GM12878 (cell line): ENCODE results near the gene KIRREL3. TPM values are rescaled to one million over a fixed set of nuclear protein-coding genes. Genes with fewer than 3 reads are reported as not detected.

Experiments
- ATAC-seq: fragments of 200-7000 bp; cut with Tn5 transposase; 3 replicates; pipeline ENCODE4 v1.9.1; 2020; ENCODE audit warnings: mild to moderate bottlenecking, moderate library complexity
- BruUV-seq: library from RNA; stranded (reverse); fragments of 400-500 nt; replicated peaks from 2 replicates; lab custom pipeline; 2021; lab: Mats Ljungman, UMichigan
- CTCF ChIA-PET: fragments of 300-600 bp; sonication (Branson Sonifier 250); formaldehyde crosslinking; extraction: SDS; loops from one replicate; lab custom pipeline; 2021; ENCODE audit warnings: inconsistent platforms; lab: Yijun Ruan, JAX
- POLR2A ChIA-PET: fragments of 350-600 bp; formaldehyde crosslinking; extraction: SDS; loops from one replicate; lab custom pipeline; 2021; ENCODE audit warnings: inconsistent platforms; lab: Charles Lee
- RAD21 ChIA-PET: fragments of 300-600 bp; sonication (Branson Sonifier 250); formaldehyde crosslinking; loops from one replicate; lab custom pipeline; 2023; ENCODE audit warnings: antibody characterized with exemption; ENCODE audit not compliant: unreplicated experiment; lab: Charles Lee
- SMC1A ChIA-PET: fragments of 300-600 bp; sonication (Branson Sonifier 250); formaldehyde crosslinking; loops from one replicate; lab custom pipeline; 2023; ENCODE audit not compliant: unreplicated experiment, uncharacterized antibody; lab: Charles Lee
- DNase-seq: peaks from one replicate; pipeline ENCODE4 v3.0.0-alpha.2; 2011; ENCODE audit warnings: low read depth, low spot score
- FAIRE-seq: peaks from 3 replicates; lab custom pipeline; 2011; peaks lifted over from hg19 to GRCh38; lab: Jason Lieb, UNC
- H2AFZ ChIP-seq: 2 replicates; pipeline ENCODE4 v1.6.0; 2011; ENCODE audit warnings: low read depth, low read length, control low read depth; ENCODE audit not compliant: control insufficient read depth
- H3K27ac ChIP-seq: 2 replicates; pipeline ENCODE4 v1.5.1; 2011; ENCODE audit warnings: control low read depth; ENCODE audit not compliant: control insufficient read depth, insufficient read depth
- H3K27me3 ChIP-seq, 2 experiments: replicated peaks in 1 of 2; 2 replicates each; pipeline versions ENCODE4 v1.6.0 to v1.6.1; 2011; ENCODE audit warnings: low read length in 1 of 2; ENCODE audit not compliant: control insufficient read depth in 2 of 2, insufficient read depth in 2 of 2
- H3K36me3 ChIP-seq, 2 experiments: 2 replicates each; pipeline ENCODE4 v1.5.1; 2011; ENCODE audit warnings: low read length in 1 of 2; ENCODE audit not compliant: control insufficient read depth in 2 of 2, insufficient read depth in 2 of 2
- H3K4me1 ChIP-seq: 2 replicates; pipeline ENCODE4 v1.6.1; 2011; ENCODE audit warnings: mild to moderate bottlenecking, low read length, moderate library complexity, mixed read lengths; ENCODE audit not compliant: control insufficient read depth, insufficient read depth
- H3K4me2 ChIP-seq: 2 replicates; pipeline ENCODE4 v1.6.0; 2011; ENCODE audit warnings: control low read depth; ENCODE audit not compliant: control insufficient read depth, insufficient read depth
- H3K4me3 ChIP-seq: fragments of 200-600 bp; sonication (generic); 2 replicates; pipeline ENCODE4 v1.5.1; 2016
- H3K79me2 ChIP-seq: 2 replicates; pipeline ENCODE4 v1.6.0; 2011; ENCODE audit warnings: low read length; ENCODE audit not compliant: control insufficient read depth, insufficient read depth
- H3K9ac ChIP-seq: 2 replicates; pipeline ENCODE4 v1.8.0; 2011; ENCODE audit warnings: low read length, control low read depth, mixed read lengths; ENCODE audit not compliant: control insufficient read depth, insufficient read depth
- H3K9me3 ChIP-seq: replicated peaks from 3 replicates; pipeline ENCODE4 v1.5.1; 2011; ENCODE audit warnings: mild to moderate bottlenecking, low read length; ENCODE audit not compliant: control insufficient read depth, insufficient read depth
- H4K20me1 ChIP-seq: 2 replicates; pipeline ENCODE4 v1.6.0; 2011; ENCODE audit not compliant: control insufficient read depth, insufficient read depth
- ASH2L ChIP-seq: fragments of 300-600, 200-600 bp; sonication (generic); IDR thresholded peaks from 2 replicates; pipeline ENCODE4 v1.6.1; 2017; ENCODE audit warnings: low read depth, mild to moderate bottlenecking, borderline replicate concordance
- BCL11A ChIP-seq: IDR thresholded peaks from 2 replicates; pipeline ENCODE4 v1.6.1; 2011; ENCODE audit warnings: low read depth, low read length
- CBFB ChIP-seq: IDR thresholded peaks from 2 replicates; pipeline ENCODE4 v1.6.1; 2016; ENCODE audit warnings: antibody characterized with exemption, low read depth
- CBX5 ChIP-seq: sonication (generic); IDR thresholded peaks from 2 replicates; pipeline ENCODE4 v1.6.1; 2016; ENCODE audit warnings: low read depth, moderate library complexity, mild to moderate bottlenecking, inconsistent platforms
- CHD1 ChIP-seq: IDR thresholded peaks from 2 replicates; pipeline ENCODE4 v1.6.1; 2012; ENCODE audit warnings: low read depth, low read length, improper control_type of control experiment
- CHD2 ChIP-seq: IDR thresholded peaks from 2 replicates; pipeline ENCODE4 v1.6.1; 2011; ENCODE audit warnings: low read depth, low read length, improper control_type of control experiment, borderline replicate concordance
- FOXM1 ChIP-seq: IDR thresholded peaks from 2 replicates; pipeline ENCODE4 v1.6.1; 2012; ENCODE audit warnings: low read depth, mild to moderate bottlenecking, inconsistent platforms, low read length, moderate library complexity
- HDAC2 ChIP-seq: fragments of 200-600 bp; sonication (generic); IDR thresholded peaks from 2 replicates; pipeline ENCODE4 v1.6.1; 2017
- JUNB ChIP-seq: IDR thresholded peaks from 2 replicates; pipeline ENCODE4 v1.6.1; 2016; ENCODE audit warnings: antibody characterized with exemption, mild to moderate bottlenecking
- MEF2B ChIP-seq: fragments of 450-650 bp; IDR thresholded peaks from 2 replicates; pipeline ENCODE4 v1.6.1; 2018; ENCODE audit warnings: mild to moderate bottlenecking, moderate library complexity; ENCODE audit not compliant: partially characterized antibody, poor library complexity, severe bottlenecking
- NRF1 ChIP-seq: conservative IDR thresholded peaks from 2 replicates; pipeline ENCODE4 v1.6.1; 2011; ENCODE audit warnings: mild to moderate bottlenecking, low read depth, low read length, improper control_type of control experiment
- RAD51 ChIP-seq: fragments of 450-650 bp; IDR thresholded peaks from 2 replicates; pipeline ENCODE4 v1.6.1; 2016; ENCODE audit warnings: moderate library complexity, mild to moderate bottlenecking, inconsistent platforms
- REST ChIP-seq: IDR thresholded peaks from 2 replicates; pipeline ENCODE4 v1.6.1; 2012; ENCODE audit warnings: mild to moderate bottlenecking, low read depth, low read length
- RUNX3 ChIP-seq: IDR thresholded peaks from 2 replicates; pipeline ENCODE4 v1.6.1; 2012; ENCODE audit warnings: low read length, inconsistent platforms
- SRF ChIP-seq, 2 experiments: IDR thresholded peaks; 2 replicates each; pipeline ENCODE4 v1.6.1; 2011; ENCODE audit warnings: low read depth in 2 of 2, low read length in 2 of 2, mild to moderate bottlenecking in 1 of 2, moderate library complexity in 1 of 2
- YY1 ChIP-seq: IDR thresholded peaks from 2 replicates; pipeline ENCODE4 v1.6.1; 2011; ENCODE audit warnings: low read depth, mild to moderate bottlenecking, low read length
- ZBED1 ChIP-seq: IDR thresholded peaks from 2 replicates; pipeline ENCODE4 v1.6.1; 2016; ENCODE audit warnings: borderline replicate concordance
- ZNF24 ChIP-seq: fragments of 450-650 bp; IDR thresholded peaks from 2 replicates; pipeline ENCODE4 v1.6.1; 2017; ENCODE audit warnings: antibody characterized with exemption, mild to moderate bottlenecking
- ZNF384 ChIP-seq: IDR thresholded peaks from 2 replicates; pipeline ENCODE4 v1.6.1; 2012; ENCODE audit warnings: low read depth, mild to moderate bottlenecking, low read length, improper control_type of control experiment, borderline replicate concordance
- in situ Hi-C: fragments of 300-500 bp; cut with MboI; formaldehyde crosslinking; loops from 9 replicates; pipeline ENCODE4 v1.14.3; 2018; ENCODE audit warnings: mixed read lengths
- intact Hi-C: fragments of 100-400 bp; cut with micrococcal nuclease; formaldehyde crosslinking; loops from one replicate; pipeline ENCODE4 v1.14.2; 2022; ENCODE audit not compliant: unreplicated experiment
- polyA plus RNA-seq, 11 experiments: library from polyadenylated mRNA; depleted of rRNA in 4 of 11; unstranded in 6 of 11; stranded (reverse) in 5 of 11; fragments of >200 nt; fragmentation: Nextera tagmentation in 4 of 11; fragmentation: Illumina TruSeq in 1 of 11; extraction: Ambion mirVana in 4 of 11; extraction: Trizol in 1 of 11; gene quantifications; 1 replicate in 1 of 11; 2 replicates in 10 of 11; pipeline versions ENCODE4 v1.2.1 to v1.2.3, GENCODE V29; 2011 to 2016; ENCODE audit warnings: inconsistent platforms in 2 of 11, missing spikeins in 2 of 11, low read depth in 1 of 11
- total RNA-seq, 4 experiments: library from RNA; depleted of rRNA in 3 of 4; stranded (reverse); fragments of >200 nt in 3 of 4; fragmentation: Illumina TruSeq in 1 of 4; extraction: Trizol in 1 of 4; gene quantifications; 2 replicates each; pipeline versions ENCODE4 v1.2.1 to v1.2.3, GENCODE V29; 2013 to 2021
- TF ChIP-seq, protein P1 (sequence below): fragments of 150-350 bp; IDR thresholded peaks from 2 replicates; pipeline ENCODE4 v1.6.1; 2016; ENCODE audit warnings: low read depth, low read length

The KIRREL3 gene
- total and polyA plus RNA-seq, 10 of the 15 experiments (the other 5 are each of a cell fraction or from before 2014, with no cell fraction given), result under 0.01 TPM; not detected in 9

DNA sequence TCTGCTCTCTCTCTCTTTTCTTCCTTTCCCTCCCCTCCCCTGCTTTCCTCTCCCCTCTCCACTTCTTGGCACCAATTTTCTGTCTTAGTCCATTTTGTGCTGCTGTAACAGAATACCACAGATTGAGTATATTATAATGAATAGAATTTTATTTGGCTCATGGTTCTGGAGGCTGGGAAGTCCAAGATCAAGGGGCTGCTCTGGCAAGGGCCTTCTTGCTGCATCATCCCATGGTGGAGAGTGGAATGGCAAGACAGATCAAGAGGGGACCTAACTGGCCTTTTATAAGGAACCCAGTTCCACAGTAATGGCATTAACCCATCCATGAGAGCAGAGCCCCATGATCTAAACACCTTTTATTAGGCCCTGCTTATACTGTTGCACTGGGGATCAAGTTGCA lies 600.6 kb downstream of the KIRREL3 start:
- H3K36me3 ChIP-seq, result no peaks in the 10 kb centered on the region
- CTCF ChIA-PET, result no interaction called here
- no peak overlapping the region for H2AFZ ChIP-seq
- no peak for TF ChIP-seq CHD1
- no peak for TF ChIP-seq ZBED1
- no peak for TF ChIP-seq CHD2
- no peak for TF ChIP-seq MEF2B
- TF ChIP-seq JUNB, result no peak
- no peak for TF ChIP-seq BCL11A
- TF ChIP-seq ZNF24, result no peak
- TF ChIP-seq YY1, result no peak
- no peak for TF ChIP-seq NRF1
- TF ChIP-seq FOXM1, result no peak
- TF ChIP-seq CBX5, result no peak
- TF ChIP-seq, protein P1, sequence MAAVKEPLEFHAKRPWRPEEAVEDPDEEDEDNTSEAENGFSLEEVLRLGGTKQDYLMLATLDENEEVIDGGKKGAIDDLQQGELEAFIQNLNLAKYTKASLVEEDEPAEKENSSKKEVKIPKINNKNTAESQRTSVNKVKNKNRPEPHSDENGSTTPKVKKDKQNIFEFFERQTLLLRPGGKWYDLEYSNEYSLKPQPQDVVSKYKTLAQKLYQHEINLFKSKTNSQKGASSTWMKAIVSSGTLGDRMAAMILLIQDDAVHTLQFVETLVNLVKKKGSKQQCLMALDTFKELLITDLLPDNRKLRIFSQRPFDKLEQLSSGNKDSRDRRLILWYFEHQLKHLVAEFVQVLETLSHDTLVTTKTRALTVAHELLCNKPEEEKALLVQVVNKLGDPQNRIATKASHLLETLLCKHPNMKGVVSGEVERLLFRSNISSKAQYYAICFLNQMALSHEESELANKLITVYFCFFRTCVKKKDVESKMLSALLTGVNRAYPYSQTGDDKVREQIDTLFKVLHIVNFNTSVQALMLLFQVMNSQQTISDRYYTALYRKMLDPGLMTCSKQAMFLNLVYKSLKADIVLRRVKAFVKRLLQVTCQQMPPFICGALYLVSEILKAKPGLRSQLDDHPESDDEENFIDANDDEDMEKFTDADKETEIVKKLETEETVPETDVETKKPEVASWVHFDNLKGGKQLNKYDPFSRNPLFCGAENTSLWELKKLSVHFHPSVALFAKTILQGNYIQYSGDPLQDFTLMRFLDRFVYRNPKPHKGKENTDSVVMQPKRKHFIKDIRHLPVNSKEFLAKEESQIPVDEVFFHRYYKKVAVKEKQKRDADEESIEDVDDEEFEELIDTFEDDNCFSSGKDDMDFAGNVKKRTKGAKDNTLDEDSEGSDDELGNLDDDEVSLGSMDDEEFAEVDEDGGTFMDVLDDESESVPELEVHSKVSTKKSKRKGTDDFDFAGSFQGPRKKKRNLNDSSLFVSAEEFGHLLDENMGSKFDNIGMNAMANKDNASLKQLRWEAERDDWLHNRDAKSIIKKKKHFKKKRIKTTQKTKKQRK, result no peak
- TF ChIP-seq SRF (IDR thresholded peaks at IDR 0.05; ENCODE audit: low read depth in 2 of 2, low read length in 2 of 2), result no peak
- TF ChIP-seq RAD51, result no peak
- no peak for TF ChIP-seq ASH2L
- no peak for TF ChIP-seq HDAC2
- no peak for TF ChIP-seq RUNX3
- TF ChIP-seq ZNF384, result no peak
- TF ChIP-seq REST, result no peak
- TF ChIP-seq CBFB, result no peak
- no peak overlapping the region for H3K4me3 ChIP-seq
- BruUV-seq, result no TSS peak
- H3K27ac ChIP-seq, result no peak overlapping the region
- H3K9ac ChIP-seq, result no peak overlapping the region
- H3K79me2 ChIP-seq, result no peaks in the 10 kb centered on the region
- no peaks in the 10 kb centered on the region; the same call in 2 of the 3 replicates for H3K9me3 ChIP-seq
- intact Hi-C loops (no loop called here), in situ Hi-C loops (no loop called here)
- H3K4me1 ChIP-seq, result peaks cover 3% of the 10 kb centered on the region; the same call in 1 of the 2 replicates
- SMC1A ChIA-PET, result no interaction called here
- FAIRE-seq (no peak), DNase-seq (no peak), ATAC-seq (no peak)
- peaks cover 2% of the 10 kb centered on the region; the same call in 1 of the 2 replicates for H4K20me1 ChIP-seq
- H3K4me2 ChIP-seq, result no peak overlapping the region
- RAD21 ChIA-PET, result no interaction called here
- no peaks in the 10 kb centered on the region for H3K27me3 ChIP-seq
- POLR2A ChIA-PET, result no interaction called here
